ENCODE data around the gene MYCBP2. TPM values are rescaled to one million over a fixed set of nuclear protein-coding genes. Genes with fewer than 3 reads are reported as not detected.

The MYCBP2 gene
- total and polyA plus RNA-seq, 10 donors = 55.2 to 251 (median 200) TPM

GRCh38 chr13:77099415-77099814, 227.5 kb downstream of the MYCBP2 start:
- no peaks in the 10 kb centered on the region for H3K9me3 ChIP-seq
- H3K27me3 ChIP-seq (replicated peaks in 1 of 7) = no peaks in the 10 kb centered on the region
- no peak overlapping the region for H3K27ac ChIP-seq
- TF ChIP-seq POLR2AphosphoS5 (IDR thresholded peaks at IDR 0.05) (no peak), CTCF (IDR thresholded peaks at IDR 0.05 in 8 of 11, conservative IDR thresholded peaks at IDR 0.05 in 3 of 11) (no peak), POLR2A (IDR thresholded peaks at IDR 0.05) (no peak)
- no peak for DNase-seq
- peaks cover 0 to 84% (median 32%) of the 10 kb centered on the region in 6 donors for H3K36me3 ChIP-seq
- intact Hi-C loops (cut with DNase I; ENCODE audit: low total_unique reads) = no loop called here
- H3K4me1 ChIP-seq = no peaks in the 10 kb centered on the region
- no peak overlapping the region for H3K4me3 ChIP-seq
- 92 to 98% (median 94%) methylated on average over 3 of the region's 3 CpGs for WGBS, 5 donors

GRCh38 chr13:77095288-77095687, 231.6 kb downstream of the MYCBP2 start:
- H3K4me1 ChIP-seq = no peaks in the 10 kb centered on the region
- H3K27me3 ChIP-seq (replicated peaks in 1 of 7) = no peaks in the 10 kb centered on the region
- H3K9me3 ChIP-seq = no peaks in the 10 kb centered on the region
- no peak for DNase-seq
- 94 to 97% (median 97%) methylated on average over 4 of the region's 4 CpGs for WGBS, 5 donors
- no peak for TF ChIP-seq CTCF (IDR thresholded peaks at IDR 0.05 in 8 of 11, conservative IDR thresholded peaks at IDR 0.05 in 3 of 11)
- TF ChIP-seq POLR2AphosphoS5 (IDR thresholded peaks at IDR 0.05) = no peak
- TF ChIP-seq POLR2A (IDR thresholded peaks at IDR 0.05) = no peak
- no peak overlapping the region for H3K27ac ChIP-seq
- intact Hi-C loops (cut with DNase I; ENCODE audit: low total_unique reads) = no loop called here
- no peak overlapping the region for H3K4me3 ChIP-seq
- H3K36me3 ChIP-seq = peaks cover 0 to 100% (median 67%) of the 10 kb centered on the region in 6 donors

GRCh38 chr13:77094773-77095172, 232.1 kb downstream of the MYCBP2 start:
- Histone ChIP-seq H3K9me3 (no peaks in the 10 kb centered on the region), H3K4me3 (no peak overlapping the region), H3K27ac (no peak overlapping the region), H3K36me3 (peaks cover 0 to 100% (median 67%) of the 10 kb centered on the region in 6 donors), H3K27me3 (replicated peaks in 1 of 7) (no peaks in the 10 kb centered on the region), H3K4me1 (no peaks in the 10 kb centered on the region)
- TF ChIP-seq CTCF (IDR thresholded peaks at IDR 0.05 in 8 of 11, conservative IDR thresholded peaks at IDR 0.05 in 3 of 11) = no peak
- DNase-seq = no peak
- intact Hi-C loops (cut with DNase I; ENCODE audit: low total_unique reads) = no loop called here
- WGBS, 5 donors = 97 to 100% (median 97%) methylated on average over 3 of the region's 3 CpGs

GRCh38 chr13:77093735-77094134, 233.2 kb downstream of the MYCBP2 start:
- intact Hi-C loops (cut with DNase I; ENCODE audit: low total_unique reads) = no loop called here
- Histone ChIP-seq H3K4me1 (no peaks in the 10 kb centered on the region), H3K27me3 (replicated peaks in 1 of 7) (no peaks in the 10 kb centered on the region), H3K27ac (no peak overlapping the region), H3K4me3 (no peak overlapping the region), H3K36me3 (peaks cover 0 to 100% (median 66%) of the 10 kb centered on the region in 6 donors), H3K9me3 (no peaks in the 10 kb centered on the region)
- DNase-seq = no peak
- no peak for TF ChIP-seq CTCF (IDR thresholded peaks at IDR 0.05 in 8 of 11, conservative IDR thresholded peaks at IDR 0.05 in 3 of 11)
- TF ChIP-seq POLR2AphosphoS5 (IDR thresholded peaks at IDR 0.05) = no peak
- no peak for TF ChIP-seq POLR2A (IDR thresholded peaks at IDR 0.05)
- 53 to 70% (median 65%) methylated on average over 1 of the region's 1 CpG for WGBS, 5 donors
